CD4-positive, alpha-beta T cell (primary cell): ENCODE data around the gene TEAD3. TPM values are rescaled to one million over a fixed set of nuclear protein-coding genes. Genes with fewer than 3 reads are reported as not detected.

Experiments used
- ATAC-seq: fragments of 200-7000 bp; cut with Tn5 transposase; one replicate; pipeline ENCODE4 v1.10.0; 2022; ENCODE audit warnings: mild to moderate bottlenecking; ENCODE audit not compliant: poor library complexity
- CTCF ChIA-PET: fragments of 350-600 bp; sonication (Branson Sonifier 250); formaldehyde crosslinking; loops from one replicate; lab custom pipeline; 2021; ENCODE audit warnings: antibody characterized with exemption, inconsistent platforms; lab: Charles Lee
- POLR2A ChIA-PET: fragments of 350-600 bp; sonication (Branson Sonifier 250); formaldehyde crosslinking; loops from one replicate; lab custom pipeline; 2021; ENCODE audit warnings: antibody characterized with exemption, inconsistent platforms; lab: Charles Lee
- DNase-seq, 14 experiments: peaks; one replicate each; pipeline ENCODE4 v3.0.0-alpha.2; 2013 to 2020; ENCODE audit warnings: mixed read lengths in 2 of 14
- H3K27ac ChIP-seq, 2 donors: one replicate each; pipeline versions ENCODE4 v1.5.1 to v1.7.0; 2013; ENCODE audit warnings: low read length in 2 of 2, low read depth in 1 of 2, mild to moderate bottlenecking in 1 of 2
- H3K27me3 ChIP-seq, 2 experiments: 1 replicate in 1 of 2; 2 replicates in 1 of 2; pipeline versions ENCODE4 v1.6.1 to v1.7.0; 2013; ENCODE audit warnings: low read length in 2 of 2, control low read depth in 1 of 2, mild to moderate bottlenecking in 1 of 2, moderate library complexity in 1 of 2; ENCODE audit not compliant: insufficient read depth in 2 of 2, control insufficient read depth in 1 of 2
- H3K36me3 ChIP-seq: one replicate; pipeline ENCODE4 v1.6.1; 2013; ENCODE audit warnings: low read length, control low read depth; ENCODE audit not compliant: insufficient read depth
- H3K4me1 ChIP-seq: one replicate; pipeline ENCODE4 v1.6.1; 2013; ENCODE audit warnings: low read length, control low read depth; ENCODE audit not compliant: insufficient read depth
- H3K4me3 ChIP-seq: one replicate; pipeline ENCODE4 v1.5.1; 2013; ENCODE audit warnings: mild to moderate bottlenecking, low read length, moderate library complexity
- H3K9me3 ChIP-seq, 2 experiments: 1 replicate in 1 of 2; 2 replicates in 1 of 2; pipeline versions ENCODE4 v1.6.1 to v1.7.0; 2013; ENCODE audit warnings: low read length in 2 of 2, mild to moderate bottlenecking in 2 of 2, control low read depth in 1 of 2, moderate library complexity in 1 of 2; ENCODE audit not compliant: control insufficient read depth in 1 of 2, insufficient read depth in 1 of 2
- H3K27ac Mint-ChIP-seq: one replicate; pipeline ENCODE4 v1.8.0; 2020; ENCODE audit warnings: mixed read lengths
- H3K27me3 Mint-ChIP-seq: one replicate; pipeline ENCODE4 v1.8.0; 2021; ENCODE audit warnings: mixed read lengths
- H3K36me3 Mint-ChIP-seq: one replicate; pipeline ENCODE4 v1.8.0; 2021; ENCODE audit warnings: low read depth, mixed read lengths
- H3K4me1 Mint-ChIP-seq: one replicate; pipeline ENCODE4 v1.8.0; 2021; ENCODE audit warnings: low read depth, mixed read lengths
- H3K4me3 Mint-ChIP-seq: one replicate; pipeline ENCODE4 v1.8.0; 2020; ENCODE audit warnings: mild to moderate bottlenecking, mixed read lengths
- H3K9me3 Mint-ChIP-seq: one replicate; pipeline ENCODE4 v1.8.0; 2020; ENCODE audit warnings: mixed read lengths
- CTCF ChIP-seq: fragments of 200-600 bp; IDR thresholded peaks from one replicate; pipeline ENCODE4 v1.8.0; 2022; ENCODE audit warnings: antibody characterized with exemption, mild to moderate bottlenecking
- intact Hi-C, 2 experiments: fragments of 100-400 bp; cut with DNase I in 1 of 2; cut with micrococcal nuclease in 1 of 2; formaldehyde crosslinking; loops; one replicate each; pipeline versions ENCODE4 v1.15.1 to v1.9.0; 2023 to 2025; cut with DNase I, micrococcal nuclease
- total RNA-seq, 174 experiments: library from RNA in 2 of 174; stranded (reverse) in 2 of 174; gene quantifications; one replicate each; pipeline ENCODE4 v1.2.3 and lab custom pipeline; 2021 to 2026

Gene TEAD3
- total RNA-seq, 2 experiments from 2014 or later = 0.11 TPM; not detected in 1

- no peak overlapping the region for H3K27ac ChIP-seq
Observed at GRCh38 chr6:35481226-35481625, 15.7 kb downstream of the TEAD3 start.

GRCh38 chr6:35480176-35480575 is 16.7 kb downstream of the TEAD3 start:
- CTCF ChIA-PET = no interaction called here
- POLR2A ChIA-PET = no interaction called here

More at GRCh38 chr6:35481226-35481625, 15.7 kb downstream of the TEAD3 start:
- Mint-ChIP-seq H3K36me3 (no peaks in the 10 kb centered on the region), H3K4me3 (no peak overlapping the region), H3K4me1 (no peaks in the 10 kb centered on the region), H3K27ac (no peak overlapping the region), H3K27me3 (no peaks in the 10 kb centered on the region), H3K9me3 (no peaks in the 10 kb centered on the region)
- DNase-seq (no peak), ATAC-seq (no peak)
- H3K4me3 ChIP-seq = no peak overlapping the region
- POLR2A ChIA-PET = no interaction called here
- no peaks in the 10 kb centered on the region for H3K27me3 ChIP-seq
- no peaks in the 10 kb centered on the region for H3K36me3 ChIP-seq
- no peaks in the 10 kb centered on the region for H3K9me3 ChIP-seq
- intact Hi-C loops = no loop called here
- no peak for TF ChIP-seq CTCF
- H3K4me1 ChIP-seq = no peaks in the 10 kb centered on the region
- CTCF ChIA-PET = no interaction called here

GRCh38 chr6:35478259-35478658 is 18.6 kb downstream of the TEAD3 start:
- H3K4me3 Mint-ChIP-seq = no peak overlapping the region
- Histone ChIP-seq H3K36me3 (peaks cover 7% of the 10 kb centered on the region), H3K27me3 (no peaks in the 10 kb centered on the region), H3K4me3 (no peak overlapping the region), H3K27ac (no peak overlapping the region), H3K4me1 (no peaks in the 10 kb centered on the region), H3K9me3 (no peaks in the 10 kb centered on the region)
- no peaks in the 10 kb centered on the region for H3K9me3 Mint-ChIP-seq
- H3K4me1 Mint-ChIP-seq = no peaks in the 10 kb centered on the region
- DNase-seq = no peak
- ChIA-PET CTCF (interaction anchor here (0.5 to 1.1 kb wide), 2 partner anchors 29 to 656 kb away, joined by 3 to 4 read pairs; no protein-coding TSS in a partner anchor), POLR2A (interaction anchor here (0.9 to 1.0 kb wide), 2 partner anchors 9 to 19 kb away, joined by 3 to 4 read pairs; partner anchors contain the start of gene RPL10A)
- H3K27ac Mint-ChIP-seq = no peak overlapping the region
- intact Hi-C loops = no loop called here
- no peaks in the 10 kb centered on the region for H3K36me3 Mint-ChIP-seq
- TF ChIP-seq CTCF = no peak
- H3K27me3 Mint-ChIP-seq = no peaks in the 10 kb centered on the region
- ATAC-seq = no peak

More at GRCh38 chr6:35480176-35480575, 16.7 kb downstream of the TEAD3 start:
- intact Hi-C loops = no loop called here
- no peak overlapping the region for H3K4me3 Mint-ChIP-seq
- H3K4me1 ChIP-seq = no peaks in the 10 kb centered on the region
- H3K4me3 ChIP-seq = no peak overlapping the region
- H3K27ac ChIP-seq = no peak overlapping the region
- ATAC-seq (no peak), DNase-seq (no peak)
- no peaks in the 10 kb centered on the region for H3K9me3 ChIP-seq
- no peaks in the 10 kb centered on the region for H3K36me3 Mint-ChIP-seq
- TF ChIP-seq CTCF = no peak
- H3K9me3 Mint-ChIP-seq = no peaks in the 10 kb centered on the region
- H3K27me3 ChIP-seq = no peaks in the 10 kb centered on the region
- H3K36me3 ChIP-seq = no peaks in the 10 kb centered on the region
- no peaks in the 10 kb centered on the region for H3K4me1 Mint-ChIP-seq
- H3K27ac Mint-ChIP-seq = no peak overlapping the region
- no peaks in the 10 kb centered on the region for H3K27me3 Mint-ChIP-seq
